Measurements from ENCODE around the gene APBA2.

APBA2 gene

GRCh38 chr15:29039466-29040369, 153.9 kb downstream of the APBA2 start:
- Histone ChIP-seq H3K27ac (ENCODE audit: extremely low read depth, low read depth, low read length) (no peak overlapping the region), H3K9me3 (ENCODE audit: control insufficient read depth, insufficient read depth, low read depth, low read length) (no peaks in the 10 kb centered on the region), H3K4me3 (ENCODE audit: low read depth, low read length) (no peak overlapping the region), H3K36me3 (ENCODE audit: control insufficient read depth in 2 of 2, insufficient read depth in 1 of 2, low read length in 2 of 2) (no peaks in the 10 kb centered on the region), H3K4me1 (ENCODE audit: control insufficient read depth, insufficient read depth, low read length) (no peaks in the 10 kb centered on the region)
- ChIA-PET POLR2A (no interaction called here), CTCF (no interaction called here)
- TF ChIP-seq ZNF140 (tag by site-specific recombination; IDR thresholded peaks at IDR 0.05) (no peak), INSM2 (tag by site-specific recombination; IDR thresholded peaks at IDR 0.05) (no peak), ZNF555 (tag by site-specific recombination; conservative IDR thresholded peaks at IDR 0.05) (no peak), PRDM2 (tag by site-specific recombination; IDR thresholded peaks at IDR 0.05; ENCODE audit: borderline replicate concordance) (no peak), ZNF404 (tag by site-specific recombination; IDR thresholded peaks at IDR 0.05) (no peak), ZFP37 (tag by site-specific recombination; IDR thresholded peaks at IDR 0.05) (no peak), ZNF747 (tag by site-specific recombination; IDR thresholded peaks at IDR 0.05) (no peak), HOXC10 (CRISPR knock-in tag; IDR thresholded peaks at IDR 0.05) (no peak), BCL11B (tag by site-specific recombination; IDR thresholded peaks at IDR 0.05; ENCODE audit: low read depth) (no peak), ZNF610 (tag by site-specific recombination; IDR thresholded peaks at IDR 0.05; ENCODE audit: borderline replicate concordance) (no peak), ZNF658 (tag by site-specific recombination; IDR thresholded peaks at IDR 0.05) (no peak), ZNF2 (tag by site-specific recombination; IDR thresholded peaks at IDR 0.05) (no peak), ZNF529 (tag by site-specific recombination; IDR thresholded peaks at IDR 0.05; ENCODE audit: insufficient replicate concordance) (no peak)
- TF ChIP-seq, protein P1, sequence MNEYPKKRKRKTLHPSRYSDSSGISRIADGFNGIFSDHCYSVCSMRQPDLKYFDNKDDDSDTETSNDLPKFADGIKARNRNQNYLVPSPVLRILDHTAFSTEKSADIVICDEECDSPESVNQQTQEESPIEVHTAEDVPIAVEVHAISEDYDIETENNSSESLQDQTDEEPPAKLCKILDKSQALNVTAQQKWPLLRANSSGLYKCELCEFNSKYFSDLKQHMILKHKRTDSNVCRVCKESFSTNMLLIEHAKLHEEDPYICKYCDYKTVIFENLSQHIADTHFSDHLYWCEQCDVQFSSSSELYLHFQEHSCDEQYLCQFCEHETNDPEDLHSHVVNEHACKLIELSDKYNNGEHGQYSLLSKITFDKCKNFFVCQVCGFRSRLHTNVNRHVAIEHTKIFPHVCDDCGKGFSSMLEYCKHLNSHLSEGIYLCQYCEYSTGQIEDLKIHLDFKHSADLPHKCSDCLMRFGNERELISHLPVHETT (tag by site-specific recombination; IDR thresholded peaks at IDR 0.05): no peak
- TF ChIP-seq, protein P2, sequence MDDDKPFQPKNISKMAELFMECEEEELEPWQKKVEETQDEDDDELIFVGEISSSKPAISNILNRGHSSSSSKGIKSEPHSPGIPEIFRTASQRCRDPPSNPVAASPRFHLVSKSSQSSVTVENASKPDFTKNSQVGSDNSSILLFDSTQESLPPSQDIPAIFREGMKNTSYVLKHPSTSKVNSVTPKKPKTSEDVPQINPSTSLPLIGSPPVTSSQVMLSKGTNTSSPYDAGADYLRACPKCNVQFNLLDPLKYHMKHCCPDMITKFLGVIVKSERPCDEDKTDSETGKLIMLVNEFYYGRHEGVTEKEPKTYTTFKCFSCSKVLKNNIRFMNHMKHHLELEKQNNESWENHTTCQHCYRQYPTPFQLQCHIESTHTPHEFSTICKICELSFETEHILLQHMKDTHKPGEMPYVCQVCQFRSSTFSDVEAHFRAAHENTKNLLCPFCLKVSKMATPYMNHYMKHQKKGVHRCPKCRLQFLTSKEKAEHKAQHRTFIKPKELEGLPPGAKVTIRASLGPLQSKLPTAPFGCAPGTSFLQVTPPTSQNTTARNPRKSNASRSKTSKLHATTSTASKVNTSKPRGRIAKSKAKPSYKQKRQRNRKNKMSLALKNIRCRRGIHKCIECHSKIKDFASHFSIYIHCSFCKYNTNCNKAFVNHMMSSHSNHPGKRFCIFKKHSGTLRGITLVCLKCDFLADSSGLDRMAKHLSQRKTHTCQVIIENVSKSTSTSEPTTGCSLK (tag by site-specific recombination; IDR thresholded peaks at IDR 0.05): no peak
- TF ChIP-seq, protein P3, sequence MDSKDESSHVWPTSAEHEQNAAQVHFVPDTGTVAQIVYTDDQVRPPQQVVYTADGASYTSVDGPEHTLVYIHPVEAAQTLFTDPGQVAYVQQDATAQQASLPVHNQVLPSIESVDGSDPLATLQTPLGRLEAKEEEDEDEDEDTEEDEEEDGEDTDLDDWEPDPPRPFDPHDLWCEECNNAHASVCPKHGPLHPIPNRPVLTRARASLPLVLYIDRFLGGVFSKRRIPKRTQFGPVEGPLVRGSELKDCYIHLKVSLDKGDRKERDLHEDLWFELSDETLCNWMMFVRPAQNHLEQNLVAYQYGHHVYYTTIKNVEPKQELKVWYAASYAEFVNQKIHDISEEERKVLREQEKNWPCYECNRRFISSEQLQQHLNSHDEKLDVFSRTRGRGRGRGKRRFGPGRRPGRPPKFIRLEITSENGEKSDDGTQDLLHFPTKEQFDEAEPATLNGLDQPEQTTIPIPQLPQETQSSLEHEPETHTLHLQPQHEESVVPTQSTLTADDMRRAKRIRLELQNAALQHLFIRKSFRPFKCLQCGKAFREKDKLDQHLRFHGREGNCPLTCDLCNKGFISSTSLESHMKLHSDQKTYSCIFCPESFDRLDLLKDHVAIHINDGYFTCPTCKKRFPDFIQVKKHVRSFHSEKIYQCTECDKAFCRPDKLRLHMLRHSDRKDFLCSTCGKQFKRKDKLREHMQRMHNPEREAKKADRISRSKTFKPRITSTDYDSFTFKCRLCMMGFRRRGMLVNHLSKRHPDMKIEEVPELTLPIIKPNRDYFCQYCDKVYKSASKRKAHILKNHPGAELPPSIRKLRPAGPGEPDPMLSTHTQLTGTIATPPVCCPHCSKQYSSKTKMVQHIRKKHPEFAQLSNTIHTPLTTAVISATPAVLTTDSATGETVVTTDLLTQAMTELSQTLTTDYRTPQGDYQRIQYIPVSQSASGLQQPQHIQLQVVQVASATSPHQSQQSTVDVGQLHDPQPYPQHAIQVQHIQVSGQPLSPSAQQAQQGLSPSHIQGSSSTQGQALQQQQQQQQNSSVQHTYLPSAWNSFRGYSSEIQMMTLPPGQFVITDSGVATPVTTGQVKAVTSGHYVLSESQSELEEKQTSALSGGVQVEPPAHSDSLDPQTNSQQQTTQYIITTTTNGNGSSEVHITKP (tag by site-specific recombination; IDR thresholded peaks at IDR 0.05): no peak
